ENCODE measurements around the gene STAT3. TPM values are rescaled to one million over a fixed set of nuclear protein-coding genes. Genes with fewer than 3 reads are reported as not detected.

Gene STAT3
- total and polyA plus RNA-seq, 2 of the 13 experiments (the other 11 are each of a cell fraction or from before 2014, with no cell fraction given) = 61.8 to 62.4 TPM

GRCh38 chr17:42422958-42423712 is 34.9 kb upstream of the STAT3 start, which contains the start of gene CAVIN1 (continued):
- TF ChIP-seq ZNF225 (CRISPR knock-in tag; IDR thresholded peaks at IDR 0.05) (peak; percentile 59; the same call in 1 of the 2 replicates), RFX1 (IDR thresholded peaks at IDR 0.05) (no peak), ATF1 (CRISPR knock-in tag; IDR thresholded peaks at IDR 0.05) (no peak), ZNF24 (IDR thresholded peaks at IDR 0.05) (no peak), ZMAT5 (CRISPR knock-in tag; IDR thresholded peaks at IDR 0.05; ENCODE audit: borderline replicate concordance, low read depth) (no peak), SIN3A (IDR thresholded peaks at IDR 0.05; ENCODE audit: borderline replicate concordance, low read depth, low read length) (no peak), ZGPAT (CRISPR knock-in tag; IDR thresholded peaks at IDR 0.05) (peak; percentile 84), ZNF616 (CRISPR knock-in tag; IDR thresholded peaks at IDR 0.05; ENCODE audit: low read depth) (no peak), PBX3 (CRISPR knock-in tag; IDR thresholded peaks at IDR 0.05; ENCODE audit: borderline replicate concordance) (peak; percentile 79; the same call in 1 of the 2 replicates), ARID2 (CRISPR knock-in tag; IDR thresholded peaks at IDR 0.05; ENCODE audit: borderline replicate concordance) (no peak), HNRNPK (IDR thresholded peaks at IDR 0.05; ENCODE audit: low read depth, low read length, poor library complexity, severe bottlenecking) (peak; percentile 7), ZFY (CRISPR knock-in tag; IDR thresholded peaks at IDR 0.05) (peak; percentile 78), LBX2 (CRISPR knock-in tag; IDR thresholded peaks at IDR 0.05; ENCODE audit: borderline replicate concordance) (no peak), SIN3B (IDR thresholded peaks at IDR 0.05; ENCODE audit: low read length) (no peak), ZNF230 (CRISPR knock-in tag; IDR thresholded peaks at IDR 0.05) (peak; percentile 61; the same call in 1 of the 2 replicates), HNF4G (IDR thresholded peaks at IDR 0.05; ENCODE audit: borderline replicate concordance, low read depth, low read length) (no peak), HNF4G (CRISPR knock-in tag; IDR thresholded peaks at IDR 0.05; ENCODE audit: borderline replicate concordance, low read depth) (peak; percentile 72; the same call in 1 of the 2 replicates), PAXIP1 (CRISPR knock-in tag; conservative IDR thresholded peaks at IDR 0.05) (no peak; the same call in 1 of the 2 replicates), ZNF816 (CRISPR knock-in tag; IDR thresholded peaks at IDR 0.05; ENCODE audit: borderline replicate concordance) (peak; percentile 76; the same call in 1 of the 2 replicates), PREB (CRISPR knock-in tag; IDR thresholded peaks at IDR 0.05) (no peak), ZNF558 (CRISPR knock-in tag; IDR thresholded peaks at IDR 0.05; ENCODE audit: borderline replicate concordance) (peak; percentile 53; the same call in 1 of the 2 replicates)
